Activated gamma-delta T cell treated with anti-CD3 and anti-CD28 coated beads, Interleukin-2, amount 50 U/mL, for 16 hours (primary cell): ENCODE data around the gene ATXN7.

ENCODE experiments used
- DNase-seq: peaks from one replicate; pipeline ENCODE4 v3.0.0-alpha.2; 2020; ENCODE audit warnings: low read depth

Gene ATXN7

GRCh38 chr3:63908081-63908736, 44.5 kb downstream of the ATXN7 start:
- no peak for DNase-seq

- no peak for DNase-seq
Measured at GRCh38 chr3:63908776-63909175, 45.1 kb downstream of the ATXN7 start.

- DNase-seq = no peak
Measured at GRCh38 chr3:63909431-63909830, 45.8 kb downstream of the ATXN7 start.

- DNase-seq = no peak
Measured at GRCh38 chr3:63910001-63910400, 46.3 kb downstream of the ATXN7 start.

- DNase-seq = no peak
Measured at GRCh38 chr3:63910891-63911290, 47.2 kb downstream of the ATXN7 start.

GRCh38 chr3:63911509-63911872, 47.8 kb downstream of the ATXN7 start:
- no peak for DNase-seq

GRCh38 chr3:63911873-63912767, 48.5 kb downstream of the ATXN7 start, which contains the start of gene SCAANT1:
Gene SCAANT1 (minus strand): TSS chr3:63912383.
- peak; percentile 72 for DNase-seq

GRCh38 chr3:63912768-63913588, 49.3 kb downstream of the ATXN7 start:
- DNase-seq = peak; percentile 32

- no peak for DNase-seq
Measured at GRCh38 chr3:63914312-63914711, 50.6 kb downstream of the ATXN7 start.

GRCh38 chr3:63918321-63918720, 54.7 kb downstream of the ATXN7 start:
- no peak for DNase-seq

GRCh38 chr3:63920001-63920400, 56.3 kb downstream of the ATXN7 start:
- DNase-seq = no peak

- no peak for DNase-seq
Measured at GRCh38 chr3:63921741-63922482, 58.2 kb downstream of the ATXN7 start.

GRCh38 chr3:63922491-63923199, 59.0 kb downstream of the ATXN7 start:
- DNase-seq = no peak

GRCh38 chr3:63926309-63926708, 62.6 kb downstream of the ATXN7 start:
- no peak for DNase-seq

- DNase-seq = no peak
Measured at GRCh38 chr3:63927422-63928280, 64.0 kb downstream of the ATXN7 start.

- DNase-seq = no peak
Measured at GRCh38 chr3:63931290-63931689, 67.6 kb downstream of the ATXN7 start.

- no peak for DNase-seq
Measured at GRCh38 chr3:63932509-63933212, 69.0 kb downstream of the ATXN7 start.

- no peak for DNase-seq
Measured at GRCh38 chr3:63933459-63933858, 69.8 kb downstream of the ATXN7 start.

- DNase-seq = peak; percentile 17
Measured at GRCh38 chr3:63934041-63934866, 70.6 kb downstream of the ATXN7 start.
